Skeletal muscle tissue (tissue), 4 donors: ENCODE results near the gene AFF4. TPM values are rescaled to one million over a fixed set of nuclear protein-coding genes. Genes with fewer than 3 reads are reported as not detected.

Experiments
- H3K27ac ChIP-seq: one replicate; pipeline ENCODE4 v1.7.0; 2013; ENCODE audit warnings: mild to moderate bottlenecking, low read depth, low read length, inconsistent platforms
- H3K27me3 ChIP-seq, 3 donors: one replicate each; pipeline ENCODE4 v1.7.0; 2013; ENCODE audit warnings: low read length in 3 of 3; ENCODE audit not compliant: control insufficient read depth in 3 of 3, insufficient read depth in 3 of 3
- H3K36me3 ChIP-seq, 3 donors: one replicate each; pipeline ENCODE4 v1.7.0; 2013; ENCODE audit warnings: low read length in 3 of 3; ENCODE audit not compliant: control insufficient read depth in 3 of 3, insufficient read depth in 3 of 3
- H3K4me1 ChIP-seq, 3 donors: one replicate each; pipeline ENCODE4 v1.7.0; 2013; ENCODE audit warnings: low read length in 3 of 3, mild to moderate bottlenecking in 3 of 3; ENCODE audit not compliant: control insufficient read depth in 3 of 3, insufficient read depth in 3 of 3
- H3K4me3 ChIP-seq, 3 donors: one replicate each; pipeline ENCODE4 v1.7.0; 2013; ENCODE audit warnings: low read length in 3 of 3
- H3K9ac ChIP-seq, 3 donors: one replicate each; pipeline ENCODE4 v1.7.0; 2013; ENCODE audit warnings: low read length in 3 of 3, mild to moderate bottlenecking in 3 of 3, moderate library complexity in 2 of 3, low read depth in 1 of 3
- H3K9me3 ChIP-seq, 3 donors: one replicate each; pipeline ENCODE4 v1.7.0; 2013; ENCODE audit warnings: low read length in 3 of 3; ENCODE audit not compliant: control insufficient read depth in 3 of 3
- total RNA-seq: library from RNA; depleted of rRNA; stranded (reverse); fragments of >200 nt; gene quantifications from one replicate; pipeline ENCODE4 v1.2.3, GENCODE V29; 2014
- donor health status: Osteomylitis.

AFF4 gene
- total RNA-seq, 1 donor from 2014 or later = 35.5 TPM

DNA sequence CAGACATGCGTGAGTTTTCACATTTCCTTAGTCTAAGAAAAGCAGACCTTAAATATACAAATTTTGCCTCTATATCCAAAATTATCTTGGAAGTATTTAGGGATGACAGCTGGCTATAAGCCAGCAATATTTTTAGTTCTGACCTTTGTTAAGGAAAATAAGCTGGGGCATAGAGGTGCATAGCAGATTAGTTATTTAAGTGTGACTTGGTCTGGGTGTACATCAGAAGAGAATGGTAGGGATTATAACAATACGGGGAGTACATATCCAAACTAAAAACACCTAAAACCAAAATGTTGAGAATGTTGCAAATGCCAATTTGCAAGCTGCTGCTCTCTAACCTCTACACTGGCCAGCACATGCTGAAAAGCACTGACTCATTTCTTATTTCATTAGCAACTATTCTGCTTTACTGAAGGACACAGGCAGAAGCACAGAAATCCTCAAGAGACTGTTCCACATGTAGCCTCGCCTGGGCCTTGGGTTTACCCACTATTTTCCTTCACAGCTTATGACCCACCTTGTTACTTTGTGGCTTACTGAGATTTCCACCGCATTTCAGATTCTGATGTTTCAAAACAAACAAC is 67.6 kb downstream of the AFF4 start:
- Histone ChIP-seq H3K36me3 (peaks cover 20 to 63% (median 51%) of the 10 kb centered on the region in 3 donors), H3K9ac (peak overlapping the region in 1 of 3 donors; percentile 26), H3K27ac (no peak overlapping the region)

GRCh38 chr5:132890817-132891216 is 72.6 kb downstream of the AFF4 start:
- H3K9me3 ChIP-seq = no peaks in the 10 kb centered on the region
- no peak overlapping the region for H3K9ac ChIP-seq
- H3K27ac ChIP-seq = no peak overlapping the region
- no peak overlapping the region for H3K4me3 ChIP-seq
- peaks cover 0 to 1% (median 0%) of the 10 kb centered on the region in 3 donors for H3K4me1 ChIP-seq
- no peaks in the 10 kb centered on the region for H3K27me3 ChIP-seq
- peaks cover 30 to 66% (median 59%) of the 10 kb centered on the region in 3 donors for H3K36me3 ChIP-seq

More for the DNA sequence above, 67.6 kb downstream of the AFF4 start:
- Histone ChIP-seq H3K9me3 (no peaks in the 10 kb centered on the region), H3K27me3 (no peaks in the 10 kb centered on the region), H3K4me1 (peaks cover 0 to 4% (median 4%) of the 10 kb centered on the region in 3 donors), H3K4me3 (no peak overlapping the region)

DNA sequence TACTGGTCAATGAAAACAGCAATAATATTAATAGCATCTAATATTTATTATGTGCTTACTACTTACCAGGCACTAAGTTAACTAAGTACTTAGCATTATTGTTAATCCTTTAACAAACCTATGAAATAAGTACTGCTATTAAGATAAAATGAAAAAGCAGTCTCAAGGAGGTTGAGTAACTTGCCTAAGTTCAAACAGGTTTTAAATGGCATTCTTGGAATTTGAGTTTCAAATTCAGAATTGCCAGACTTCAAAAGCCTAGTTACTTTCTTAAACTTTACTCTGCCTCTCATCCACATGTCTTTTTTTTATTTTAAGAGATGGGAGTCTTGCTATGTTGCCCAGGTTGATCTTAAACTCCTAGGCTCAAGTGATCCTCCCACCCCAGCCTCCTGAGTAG is 73.9 kb downstream of the AFF4 start:
- Histone ChIP-seq H3K36me3 (peaks cover 29 to 56% (median 51%) of the 10 kb centered on the region in 3 donors), H3K4me3 (no peak overlapping the region), H3K9ac (no peak overlapping the region)

GRCh38 chr5:132887283-132887682 is 76.2 kb downstream of the AFF4 start:
- H3K9ac ChIP-seq = no peak overlapping the region
- no peak overlapping the region for H3K27ac ChIP-seq
- H3K27me3 ChIP-seq = no peaks in the 10 kb centered on the region
- H3K36me3 ChIP-seq = peaks cover 29 to 53% (median 46%) of the 10 kb centered on the region in 3 donors
- H3K9me3 ChIP-seq = no peaks in the 10 kb centered on the region
- H3K4me1 ChIP-seq = no peaks in the 10 kb centered on the region
- no peak overlapping the region for H3K4me3 ChIP-seq

More for the DNA sequence above, 73.9 kb downstream of the AFF4 start:
- Histone ChIP-seq H3K4me1 (no peaks in the 10 kb centered on the region), H3K27ac (no peak overlapping the region), H3K27me3 (no peaks in the 10 kb centered on the region), H3K9me3 (no peaks in the 10 kb centered on the region)

- no peaks in the 10 kb centered on the region for H3K9me3 ChIP-seq
These were observed 77.2 kb downstream of the AFF4 start for GRCh38 chr5:132886064-132886823.

GRCh38 chr5:132884548-132884947 is 78.9 kb downstream of the AFF4 start:
- Histone ChIP-seq H3K27ac (no peak overlapping the region), H3K36me3 (peaks cover 31 to 58% (median 57%) of the 10 kb centered on the region in 3 donors), H3K9me3 (no peaks in the 10 kb centered on the region), H3K4me3 (no peak overlapping the region), H3K27me3 (no peaks in the 10 kb centered on the region), H3K4me1 (no peaks in the 10 kb centered on the region), H3K9ac (no peak overlapping the region)

More at GRCh38 chr5:132886064-132886823, 77.2 kb downstream of the AFF4 start:
- Histone ChIP-seq H3K27ac (no peak overlapping the region), H3K27me3 (no peaks in the 10 kb centered on the region), H3K4me1 (no peaks in the 10 kb centered on the region), H3K4me3 (no peak overlapping the region), H3K9ac (no peak overlapping the region), H3K36me3 (peaks cover 26 to 51% (median 46%) of the 10 kb centered on the region in 3 donors)

DNA sequence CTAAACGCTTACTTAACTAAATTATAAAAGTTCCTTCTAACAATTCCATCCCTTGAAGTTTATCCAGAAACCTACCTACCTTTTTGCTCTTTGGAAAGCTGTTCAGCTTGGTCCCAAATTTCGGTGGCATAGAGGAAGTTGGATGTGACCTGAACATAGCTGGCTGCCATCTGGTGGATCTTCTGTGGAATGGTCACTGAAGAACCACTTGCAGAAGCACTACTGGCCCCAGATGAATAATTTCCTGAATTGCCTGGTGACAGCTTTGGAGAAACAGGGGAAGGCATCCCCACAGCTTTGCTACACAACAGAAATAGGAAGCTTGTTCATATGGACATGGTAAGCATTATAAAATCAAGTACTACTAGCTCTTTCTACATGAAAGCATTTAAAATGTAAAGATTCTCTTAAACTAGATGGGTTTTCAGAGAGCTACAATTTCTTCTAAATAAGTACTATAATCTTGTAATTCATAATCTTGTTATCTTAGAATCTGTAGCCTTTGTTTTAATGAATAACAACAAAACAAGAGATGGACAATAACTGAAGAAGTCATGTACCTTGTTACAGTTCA is 80.1 kb downstream of the AFF4 start:
- Histone ChIP-seq H3K36me3 (peaks cover 30 to 58% (median 50%) of the 10 kb centered on the region in 3 donors), H3K27ac (no peak overlapping the region), H3K4me1 (peaks cover 0 to 4% (median 0%) of the 10 kb centered on the region in 3 donors), H3K9ac (no peak overlapping the region), H3K4me3 (no peak overlapping the region), H3K9me3 (no peaks in the 10 kb centered on the region), H3K27me3 (no peaks in the 10 kb centered on the region)

- H3K9ac ChIP-seq = no peak overlapping the region
- no peak overlapping the region for H3K4me3 ChIP-seq
- H3K36me3 ChIP-seq = peaks cover 12 to 37% (median 28%) of the 10 kb centered on the region in 3 donors
- H3K27ac ChIP-seq = peak overlapping the region; percentile 57
- H3K4me1 ChIP-seq = peaks cover 13 to 21% (median 19%) of the 10 kb centered on the region in 3 donors
- H3K27me3 ChIP-seq = no peaks in the 10 kb centered on the region
- H3K9me3 ChIP-seq = no peaks in the 10 kb centered on the region
These were observed 85.5 kb downstream of the AFF4 start for GRCh38 chr5:132877938-132878337.

GRCh38 chr5:132877466-132877865 is 86.0 kb downstream of the AFF4 start:
- H3K36me3 ChIP-seq = peaks cover 12 to 33% (median 28%) of the 10 kb centered on the region in 3 donors
- no peaks in the 10 kb centered on the region for H3K9me3 ChIP-seq
- H3K4me1 ChIP-seq = peaks cover 17 to 22% (median 20%) of the 10 kb centered on the region in 3 donors
- H3K27ac ChIP-seq = peak overlapping the region; percentile 57
- H3K9ac ChIP-seq = no peak overlapping the region
- no peak overlapping the region for H3K4me3 ChIP-seq
- H3K27me3 ChIP-seq = no peaks in the 10 kb centered on the region
